HepG2 (cell line): Measurements from ENCODE around the gene MYL11. TPM values are rescaled to one million over a fixed set of nuclear protein-coding genes. Genes with fewer than 3 reads are reported as not detected.

Experiments
- ATAC-seq: fragments of 200-7000 bp; cut with Tn5 transposase; 3 replicates; pipeline ENCODE4 v1.9.1; 2020; ENCODE audit warnings: mild to moderate bottlenecking, moderate library complexity
- BruUV-seq: library from RNA; stranded (reverse); fragments of 400-500 nt; replicated peaks from 2 replicates; lab custom pipeline; 2021; lab: Mats Ljungman, UMichigan
- CTCF ChIA-PET: fragments of 300-600 bp; formaldehyde crosslinking; extraction: SDS; loops from one replicate; lab custom pipeline; 2021; ENCODE audit warnings: low total read pairs, inconsistent platforms, low intra/inter-chr PET ratio; lab: Yijun Ruan, JAX
- POLR2A ChIA-PET: fragments of 350-600 bp; sonication (Branson Sonifier 250); formaldehyde crosslinking; loops from one replicate; lab custom pipeline; 2020; ENCODE audit warnings: antibody characterized with exemption, inconsistent platforms; lab: Yijun Ruan, JAX
- DNase-seq: peaks from one replicate; pipeline ENCODE4 v3.0.0-alpha.2; 2015; ENCODE audit warnings: low spot score
- FAIRE-seq: peaks from 3 replicates; lab custom pipeline; 2011; peaks lifted over from hg19 to GRCh38; lab: Jason Lieb, UNC
- H2AFZ ChIP-seq: one replicate; pipeline ENCODE4 v1.6.1; 2011; ENCODE audit warnings: low read length, inconsistent platforms
- H3K27ac ChIP-seq: fragments of 300-600 bp; 3 replicates; pipeline ENCODE4 v1.8.0; 2011; ENCODE audit warnings: mixed run types, mild to moderate bottlenecking, mixed read lengths, low read length, inconsistent platforms; ENCODE audit not compliant: insufficient read depth; ENCODE audit errors: extremely low read length
- H3K27me3 ChIP-seq, 2 experiments: fragments of 200-600 bp in 1 of 2; 2 replicates in 1 of 2; 3 replicates in 1 of 2; pipeline versions ENCODE4 v1.6.0 to v1.8.0; 2011; ENCODE audit warnings: low read length in 2 of 2, mild to moderate bottlenecking in 2 of 2, moderate library complexity in 2 of 2, inconsistent platforms in 1 of 2; ENCODE audit not compliant: insufficient read depth in 2 of 2, control insufficient read depth in 1 of 2
- H3K36me3 ChIP-seq, 2 experiments: fragments of 200-600 bp in 1 of 2; replicated peaks in 1 of 2; 2 replicates in 1 of 2; 3 replicates in 1 of 2; pipeline versions ENCODE4 v1.5.1 to v1.8.0; 2011; ENCODE audit warnings: low read length in 2 of 2, inconsistent platforms in 1 of 2; ENCODE audit not compliant: insufficient read depth in 2 of 2, control insufficient read depth in 1 of 2
- H3K4me1 ChIP-seq: 2 replicates; pipeline ENCODE4 v1.5.1; 2012; ENCODE audit warnings: low read length, inconsistent platforms; ENCODE audit not compliant: insufficient read depth
- H3K4me2 ChIP-seq: 2 replicates; pipeline ENCODE4 v1.6.0; 2011; ENCODE audit warnings: low read depth, low read length, inconsistent platforms
- H3K4me3 ChIP-seq, 3 experiments: fragments of 200-600 bp in 1 of 3; sonication (generic), shearing (Covaris generic) in 1 of 3; replicated peaks in 1 of 3; 2 replicates each; pipeline ENCODE4 v1.5.1; 2011 to 2016; ENCODE audit warnings: low read length in 3 of 3, inconsistent platforms in 2 of 3, low read depth in 2 of 3, mild to moderate bottlenecking in 2 of 3, control low read depth in 1 of 3, mixed read lengths in 1 of 3; ENCODE audit not compliant: insufficient read depth in 1 of 3
- H3K79me2 ChIP-seq: one replicate; pipeline ENCODE4 v1.6.1; 2011; ENCODE audit warnings: low read length, inconsistent platforms; ENCODE audit not compliant: insufficient read depth
- H3K9ac ChIP-seq: 2 replicates; pipeline ENCODE4 v1.6.0; 2011; ENCODE audit warnings: mild to moderate bottlenecking, low read depth, low read length, inconsistent platforms; ENCODE audit not compliant: insufficient read depth
- H3K9me3 ChIP-seq: 2 replicates; pipeline ENCODE4 v1.5.1; 2012; ENCODE audit warnings: mild to moderate bottlenecking, low read length
- H4K20me1 ChIP-seq: 2 replicates; pipeline ENCODE4 v1.6.0; 2011; ENCODE audit warnings: inconsistent platforms, mild to moderate bottlenecking, low read length, moderate library complexity; ENCODE audit not compliant: insufficient read depth
- GRHL1 ChIP-seq: sonication (generic); formaldehyde crosslinking; conservative IDR thresholded peaks from 2 replicates; pipeline ENCODE4 v1.8.0; 2022; ENCODE audit warnings: missing genetic modification reagents
- HMG20B ChIP-seq: conservative IDR thresholded peaks from 2 replicates; pipeline ENCODE4 v1.6.1; 2016; ENCODE audit warnings: missing genetic modification reagents, missing compliant biosample characterization
- IRF1 ChIP-seq: sonication (generic); formaldehyde crosslinking; IDR thresholded peaks from 2 replicates; pipeline ENCODE4 v1.4.0; 2020; ENCODE audit warnings: low read depth, mild to moderate bottlenecking, missing genetic modification reagents
- NONO ChIP-seq, 2 experiments: fragments of 450-650 bp in 1 of 2; sonication (generic) in 1 of 2; formaldehyde crosslinking in 1 of 2; IDR thresholded peaks in 1 of 2; conservative IDR thresholded peaks in 1 of 2; 2 replicates each; pipeline versions ENCODE4 v1.6.1 to v1.8.0; 2017 to 2022; ENCODE audit warnings: mild to moderate bottlenecking in 1 of 2, missing genetic modification reagents in 1 of 2, moderate library complexity in 1 of 2
- NR2F1 ChIP-seq, 2 experiments: fragments of 450-650 bp in 1 of 2; formaldehyde crosslinking in 1 of 2; IDR thresholded peaks; 2 replicates each; pipeline versions ENCODE4 v1.5.0 to v1.6.1; 2016 to 2020; ENCODE audit warnings: mild to moderate bottlenecking in 1 of 2, missing compliant biosample characterization in 1 of 2, missing genetic modification reagents in 1 of 2, moderate library complexity in 1 of 2
- POLR2A ChIP-seq, 2 experiments: IDR thresholded peaks; 2 replicates each; pipeline ENCODE4 v1.6.1; 2011; ENCODE audit warnings: low read depth in 2 of 2, low read length in 2 of 2, mild to moderate bottlenecking in 1 of 2, moderate library complexity in 1 of 2; ENCODE audit not compliant: insufficient read depth in 1 of 2
- RFX1 ChIP-seq: fragments of 450-650 bp; IDR thresholded peaks from 2 replicates; pipeline ENCODE4 v1.6.1; 2017
- SNRNP70 ChIP-seq: fragments of 200-400 bp; formaldehyde crosslinking; IDR thresholded peaks from 2 replicates; pipeline ENCODE4 v1.6.1; 2017; ENCODE audit warnings: mild to moderate bottlenecking, low read depth, low read length, moderate library complexity
- SOX5 ChIP-seq: IDR thresholded peaks from 2 replicates; pipeline ENCODE4 v1.6.1; 2016; ENCODE audit warnings: borderline replicate concordance
- SP1 ChIP-seq, 2 experiments: fragments of 450-650 bp in 1 of 2; sonication (generic) in 1 of 2; formaldehyde crosslinking in 1 of 2; IDR thresholded peaks; 2 replicates each; pipeline versions ENCODE4 v1.4.0 to v1.6.1; 2016 to 2020; ENCODE audit warnings: missing genetic modification reagents in 1 of 2
- SP5 ChIP-seq: IDR thresholded peaks from 2 replicates; pipeline ENCODE4 v1.6.1; 2016; ENCODE audit warnings: low read depth, borderline replicate concordance
- SRY ChIP-seq: sonication (generic); formaldehyde crosslinking; IDR thresholded peaks from 2 replicates; pipeline ENCODE4 v1.8.0; 2022; ENCODE audit warnings: mild to moderate bottlenecking, missing genetic modification reagents
- TBX3 ChIP-seq: fragments of 450-650 bp; IDR thresholded peaks from 2 replicates; pipeline ENCODE4 v1.6.1; 2017; ENCODE audit warnings: antibody characterized with exemption, mild to moderate bottlenecking, inconsistent platforms, borderline replicate concordance
- TMF1 ChIP-seq: sonication (generic); formaldehyde crosslinking; IDR thresholded peaks from 2 replicates; pipeline ENCODE4 v1.8.1; 2022; ENCODE audit warnings: low read depth, missing genetic modification reagents
- ZBTB7B ChIP-seq: sonication (generic); formaldehyde crosslinking; IDR thresholded peaks from 2 replicates; pipeline ENCODE4 v1.4.0; 2020; ENCODE audit warnings: missing genetic modification reagents
- ZNF205 ChIP-seq: IDR thresholded peaks from 2 replicates; pipeline ENCODE4 v1.6.1; 2018; ENCODE audit warnings: missing biosample characterization, missing genetic modification reagents
- ZNF770 ChIP-seq: sonication (generic); formaldehyde crosslinking; IDR thresholded peaks from 2 replicates; pipeline ENCODE4 v1.5.0; 2020; ENCODE audit warnings: mild to moderate bottlenecking, missing genetic modification reagents
- ZSCAN21 ChIP-seq: sonication (generic); formaldehyde crosslinking; IDR thresholded peaks from 2 replicates; pipeline ENCODE4 v1.8.0; 2022; ENCODE audit warnings: mild to moderate bottlenecking, missing genetic modification reagents, moderate library complexity, borderline replicate concordance
- WGBS: methylation state at CpG from one replicate; pipeline ENCODE4 v1.1.6; 2017; ENCODE audit warnings: low lambda C conversion rate; 5-methylcytosine and 5-hydroxymethylcytosine counted together
- in situ Hi-C: cut with HindIII; loops from 2 replicates; pipeline ENCODE4 v1.10.0; 2017; ENCODE audit warnings: low pct_unique_long_range_greater_than_20kb; ENCODE audit not compliant: extremely low pct_ligation_motif_present
- intact Hi-C: fragments of 100-400 bp; cut with micrococcal nuclease; formaldehyde crosslinking; loops from one replicate; pipeline ENCODE4 v1.10.0; 2022; ENCODE audit not compliant: unreplicated experiment
- polyA plus RNA-seq, 8 experiments: library from polyadenylated mRNA; depleted of rRNA in 3 of 8; stranded (reverse) in 7 of 8; unstranded in 1 of 8; fragments of >200 nt; fragmentation: Illumina TruSeq in 4 of 8; extraction: Trizol in 4 of 8; gene quantifications; 2 replicates each; pipeline versions ENCODE4 v1.2.1 to v1.2.3, GENCODE V29; 2011 to 2016; ENCODE audit warnings: low read depth in 4 of 8, missing spikeins in 1 of 8, mixed read lengths in 1 of 8; ENCODE audit not compliant: insufficient read depth in 1 of 8
- total RNA-seq, 5 experiments: library from RNA; depleted of rRNA; stranded (reverse); fragments of >200 nt; fragmentation: Illumina TruSeq; extraction: Trizol; gene quantifications; 2 replicates each; pipeline ENCODE4 v1.2.3, GENCODE V29; 2016; ENCODE audit warnings: low read depth in 1 of 5

Gene MYL11
- total and polyA plus RNA-seq, 2 of the 13 experiments (the other 11 are each of a cell fraction or from before 2014, with no cell fraction given), result not detected

DNA sequence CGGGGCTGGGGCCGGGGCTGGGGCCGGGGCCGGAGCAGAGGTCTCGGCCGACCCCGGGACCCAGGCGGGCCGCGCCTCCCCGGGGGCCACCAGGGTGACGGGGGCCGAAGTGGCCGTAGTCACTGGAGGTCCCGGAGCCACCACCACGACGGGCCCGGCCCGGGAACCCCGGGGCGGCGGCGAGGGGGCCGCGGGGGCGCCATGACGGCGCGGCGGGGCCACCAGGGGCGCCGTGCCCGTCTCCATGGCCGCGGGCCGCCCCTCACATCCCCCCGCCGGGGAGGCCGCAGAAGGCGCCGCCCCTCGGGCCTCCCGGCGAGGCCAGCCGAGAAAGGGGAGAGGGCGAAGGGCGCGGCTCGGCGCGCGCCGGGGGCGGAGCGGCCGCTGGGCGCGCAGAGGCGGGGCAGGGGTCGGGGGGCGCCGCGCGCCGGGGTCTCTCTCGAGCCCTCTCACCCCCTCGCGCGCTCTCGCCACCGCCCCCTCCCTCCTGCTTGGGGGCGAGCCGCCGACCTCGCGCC, 4.6 kb upstream of the MYL11 start:
- 0% methylated on average over 5 of the region's 76 CpGs for WGBS
- no TSS peak for BruUV-seq
- ATAC-seq, result peak; percentile 4
- in situ Hi-C loops, result no loop called here
- H3K4me1 ChIP-seq, result peaks cover 45% of the 10 kb centered on the region
- intact Hi-C loops, result loop anchor here (1.0 kb wide), 1 partner anchor 37 kb away; the partner anchor contains the start of gene ZNF771
- H3K36me3 ChIP-seq, result peaks cover 3 to 9% of the 10 kb centered on the region in 2 experiments; a peak in 3 of 5 replicates
- H3K27me3 ChIP-seq, result no peaks in the 10 kb centered on the region; a peak in 1 of 5 replicates
- no peak for FAIRE-seq
- no peak for DNase-seq
- ChIA-PET CTCF (interaction anchor here (1.4 kb wide), 1 partner anchor 39 kb away, joined by 3 read pairs; no protein-coding TSS in a partner anchor), POLR2A (interaction anchor here (0.8 to 4.7 kb wide), 13 partner anchors 13 to 378 kb away, joined by 3 to 94 read pairs (median 9); partner anchors contain the start of genes ALDOA, CD2BP2, PHKG2 and ZNF48)
- H2AFZ ChIP-seq, result no peak overlapping the region
- H3K27ac ChIP-seq, result peak overlapping the region; percentile 51
- peaks cover 20% of the 10 kb centered on the region; the same call in 1 of the 2 replicates for H4K20me1 ChIP-seq
- peak overlapping the region; percentile 75; the same call in 1 of the 2 replicates for H3K9ac ChIP-seq
- H3K9me3 ChIP-seq, result no peaks in the 10 kb centered on the region
- peak overlapping the region; percentile 91; the same call in 1 of the 2 replicates for H3K4me2 ChIP-seq
- peaks cover 37% of the 10 kb centered on the region for H3K79me2 ChIP-seq
- peak overlapping the region; percentile 80 to 90 (median 86) for H3K4me3 ChIP-seq
- no peak for TF ChIP-seq HMG20B (CRISPR knock-in tag)
- peak; percentile 51; the same call in 1 of the 2 replicates for TF ChIP-seq SP5 (CRISPR knock-in tag)
- no peak for TF ChIP-seq IRF1 (CRISPR knock-in tag)
- TF ChIP-seq NR2F1 (CRISPR knock-in tag; IDR thresholded peaks at IDR 0.05), result no peak
- no peak for TF ChIP-seq ZSCAN21 (CRISPR knock-in tag)
- TF ChIP-seq TBX3, result no peak
- no peak for TF ChIP-seq SP1 (IDR thresholded peaks at IDR 0.05)
- no peak for TF ChIP-seq SP1 (CRISPR knock-in tag; IDR thresholded peaks at IDR 0.05)
- TF ChIP-seq SRY (CRISPR knock-in tag), result 0 out of 2 replicates have a peak, but pooled peaks have one; percentile 33
- no peak for TF ChIP-seq GRHL1 (CRISPR knock-in tag)
- peak; percentile 72; the same call in 1 of the 2 replicates for TF ChIP-seq TMF1 (CRISPR knock-in tag)
- peak; percentile 78 for TF ChIP-seq ZBTB7B
- TF ChIP-seq NONO (IDR thresholded peaks at IDR 0.05), result no peak
- 0 out of 2 replicates have a peak, but pooled peaks have one; percentile 16 for TF ChIP-seq NONO (CRISPR knock-in tag; conservative IDR thresholded peaks at IDR 0.05)
- TF ChIP-seq POLR2A (IDR thresholded peaks at IDR 0.05; ENCODE audit: insufficient read depth in 1 of 2, low read depth in 2 of 2, low read length in 2 of 2), result 0 out of 4 replicates have a peak, but pooled peaks have one; percentile 29 to 40
- TF ChIP-seq SOX5 (CRISPR knock-in tag), result no peak
- 0 out of 2 replicates have a peak, but pooled peaks have one; percentile 19 for TF ChIP-seq RFX1
- peak; percentile 96 for TF ChIP-seq ZNF770 (CRISPR knock-in tag)
- no peak for TF ChIP-seq SNRNP70
- TF ChIP-seq ZNF205, result no peak
